Activated T-helper 1 cell treated with anti-CD3 and anti-CD28 coated beads, Interleukin-12 subunit alpha, Interleukin-12 subunit beta, Interleukin-2, Interleukin-4 antibody, amounts not matched to agents 30 ng/mL and 10 ng/mL and 1 ng/mL, durations not matched to agents 14 hours and 24 hours and 36 hours (primary cell): ENCODE data around the gene DNALI1. TPM values are rescaled to one million over a fixed set of nuclear protein-coding genes. Genes with fewer than 3 reads are reported as not detected.

Experiments
- DNase-seq: peaks from one replicate; pipeline ENCODE4 v3.0.0; 2021; ENCODE audit warnings: low spot score
- H3K27ac Mint-ChIP-seq: one replicate; pipeline ENCODE4 v1.8.0; 2021; ENCODE audit warnings: mild to moderate bottlenecking, mixed read lengths
- H3K27me3 Mint-ChIP-seq: one replicate; pipeline ENCODE4 v1.8.0; 2022; ENCODE audit warnings: mild to moderate bottlenecking, moderate library complexity, mixed read lengths; ENCODE audit not compliant: insufficient read depth
- H3K36me3 Mint-ChIP-seq: one replicate; pipeline ENCODE4 v1.8.0; 2021; ENCODE audit warnings: low read depth, mixed read lengths
- H3K4me1 Mint-ChIP-seq: one replicate; pipeline ENCODE4 v1.8.0; 2021; ENCODE audit warnings: low read depth, mixed read lengths
- H3K4me3 Mint-ChIP-seq: one replicate; pipeline ENCODE4 v1.8.0; 2021; ENCODE audit warnings: mild to moderate bottlenecking, moderate library complexity, mixed read lengths
- H3K9me3 Mint-ChIP-seq: one replicate; pipeline ENCODE4 v1.8.0; 2021; ENCODE audit warnings: mixed read lengths
- intact Hi-C: fragments of 100-400 bp; cut with micrococcal nuclease; formaldehyde crosslinking; loops from one replicate; pipeline ENCODE4 v1.15.1; 2024
- total RNA-seq: library from RNA; stranded (reverse); gene quantifications from 2 replicates; pipeline ENCODE4 v1.2.3, GENCODE V29; 2022

The DNALI1 gene
- total RNA-seq, 1 donor from 2014 or later: not detected

- no peak for DNase-seq
- intact Hi-C loops: no loop called here
- no peaks in the 10 kb centered on the region for H3K36me3 Mint-ChIP-seq
- H3K4me3 Mint-ChIP-seq: no peak overlapping the region
- H3K9me3 Mint-ChIP-seq: no peaks in the 10 kb centered on the region
- H3K27ac Mint-ChIP-seq: no peak overlapping the region
- H3K4me1 Mint-ChIP-seq: no peaks in the 10 kb centered on the region
- peaks cover 44% of the 10 kb centered on the region for H3K27me3 Mint-ChIP-seq
Measured at GRCh38 chr1:37614105-37614504, 57.4 kb downstream of the DNALI1 start.

GRCh38 chr1:37616330-37616729 is 59.6 kb downstream of the DNALI1 start:
- intact Hi-C loops: no loop called here
- H3K4me1 Mint-ChIP-seq: no peaks in the 10 kb centered on the region
- no peak overlapping the region for H3K27ac Mint-ChIP-seq
- no peaks in the 10 kb centered on the region for H3K9me3 Mint-ChIP-seq
- H3K27me3 Mint-ChIP-seq: peaks cover 44% of the 10 kb centered on the region
- no peak for DNase-seq
- no peak overlapping the region for H3K4me3 Mint-ChIP-seq
- no peaks in the 10 kb centered on the region for H3K36me3 Mint-ChIP-seq

Other genes with a start within 250 kb of the DNALI1 start
- gene ZC3H12A, start 82.4 kb upstream of the DNALI1 start, total RNA-seq: 40.4 and 44.0 TPM in 2 replicates
- gene MEAF6, start 42.2 kb upstream of the DNALI1 start, total RNA-seq: 102 and 103 TPM in 2 replicates
- 28.1 and 30.2 TPM in 2 replicates for gene SNIP1, start 2.6 kb upstream of the DNALI1 start, total RNA-seq
- gene GNL2, start 39.0 kb downstream of the DNALI1 start, total RNA-seq: 108 and 113 TPM in 2 replicates
- gene RSPO1, start 78.0 kb downstream of the DNALI1 start, total RNA-seq: not detected in 2 replicates
- 33.5 and 37.2 TPM in 2 replicates for gene CDCA8, start 135.6 kb downstream of the DNALI1 start, total RNA-seq
- gene EPHA10, start 208.2 kb downstream of the DNALI1 start, total RNA-seq: 0.05 and 0.27 TPM in 2 replicates
- 3.6 and 4.0 TPM in 2 replicates for gene MANEAL, start 236.9 kb downstream of the DNALI1 start, total RNA-seq